ENCODE measurements around the gene USE1. TPM values are rescaled to one million over a fixed set of nuclear protein-coding genes. Genes with fewer than 3 reads are reported as not detected.

USE1 gene
- total and polyA plus RNA-seq, 4 donors: 9.6 to 27.8 (median 18.1) TPM

DNA sequence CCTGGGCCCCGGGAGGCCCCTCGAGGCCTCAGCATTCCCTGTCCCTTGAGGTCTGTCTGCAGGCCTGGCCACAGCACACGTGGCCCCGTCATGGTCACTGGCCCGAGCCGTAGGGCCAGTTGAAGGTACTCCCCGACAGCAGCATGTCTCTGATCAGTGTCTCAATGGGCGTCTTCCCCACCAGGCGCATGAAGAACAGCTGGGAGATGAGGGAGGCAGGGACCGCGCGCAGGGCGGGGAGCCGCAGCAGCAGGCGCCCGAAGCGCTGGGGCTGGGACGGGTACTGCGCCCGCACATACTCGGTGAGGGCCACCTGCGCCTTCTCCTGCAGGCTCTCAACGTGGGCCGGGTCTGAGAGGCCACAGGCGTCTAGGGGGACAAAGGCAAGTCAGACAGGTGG, 17.1 kb downstream of the USE1 start:
- Histone ChIP-seq H3K27me3 (ENCODE audit: control insufficient read depth in 4 of 4, insufficient read depth in 4 of 4, low read length in 3 of 4) (no peaks in the 10 kb centered on the region), H3K9me3 (ENCODE audit: control insufficient read depth in 4 of 4, low read length in 3 of 4) (no peaks in the 10 kb centered on the region), H3K4me3 (ENCODE audit: low read depth in 1 of 3, low read length in 3 of 3) (no peak overlapping the region), H3K27ac (ENCODE audit: low read depth in 1 of 2, low read length in 2 of 2) (no peak overlapping the region), H3K36me3 (ENCODE audit: control insufficient read depth in 4 of 4, insufficient read depth in 3 of 4, low read depth in 1 of 4, low read length in 3 of 4) (peaks cover 5 to 27% (median 17%) of the 10 kb centered on the region in 4 donors), H3K4me1 (ENCODE audit: control insufficient read depth in 4 of 4, insufficient read depth in 4 of 4, low read length in 3 of 4) (peaks cover 12 to 37% (median 21%) of the 10 kb centered on the region in 4 donors), H3K9ac (ENCODE audit: low read depth in 1 of 2, low read length in 2 of 2) (no peak overlapping the region)
- DNase-seq (ENCODE audit: low spot score): no peak
- no peak for TF ChIP-seq ATF3 (IDR thresholded peaks at IDR 0.05)
- TF ChIP-seq SP1 (IDR thresholded peaks at IDR 0.05): no peak
- TF ChIP-seq REST (IDR thresholded peaks at IDR 0.05): no peak
- TF ChIP-seq EGR1 (IDR thresholded peaks at IDR 0.05; ENCODE audit: low read depth in 2 of 2): no peak
- TF ChIP-seq HNF4A (conservative IDR thresholded peaks at IDR 0.05): no peak
- TF ChIP-seq, protein P1, sequence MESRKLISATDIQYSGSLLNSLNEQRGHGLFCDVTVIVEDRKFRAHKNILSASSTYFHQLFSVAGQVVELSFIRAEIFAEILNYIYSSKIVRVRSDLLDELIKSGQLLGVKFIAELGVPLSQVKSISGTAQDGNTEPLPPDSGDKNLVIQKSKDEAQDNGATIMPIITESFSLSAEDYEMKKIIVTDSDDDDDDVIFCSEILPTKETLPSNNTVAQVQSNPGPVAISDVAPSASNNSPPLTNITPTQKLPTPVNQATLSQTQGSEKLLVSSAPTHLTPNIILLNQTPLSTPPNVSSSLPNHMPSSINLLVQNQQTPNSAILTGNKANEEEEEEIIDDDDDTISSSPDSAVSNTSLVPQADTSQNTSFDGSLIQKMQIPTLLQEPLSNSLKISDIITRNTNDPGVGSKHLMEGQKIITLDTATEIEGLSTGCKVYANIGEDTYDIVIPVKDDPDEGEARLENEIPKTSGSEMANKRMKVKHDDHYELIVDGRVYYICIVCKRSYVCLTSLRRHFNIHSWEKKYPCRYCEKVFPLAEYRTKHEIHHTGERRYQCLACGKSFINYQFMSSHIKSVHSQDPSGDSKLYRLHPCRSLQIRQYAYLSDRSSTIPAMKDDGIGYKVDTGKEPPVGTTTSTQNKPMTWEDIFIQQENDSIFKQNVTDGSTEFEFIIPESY (IDR thresholded peaks at IDR 0.05): no peak
- no peak for TF ChIP-seq FOXA2 (IDR thresholded peaks at IDR 0.05)
- TF ChIP-seq, protein P2, sequence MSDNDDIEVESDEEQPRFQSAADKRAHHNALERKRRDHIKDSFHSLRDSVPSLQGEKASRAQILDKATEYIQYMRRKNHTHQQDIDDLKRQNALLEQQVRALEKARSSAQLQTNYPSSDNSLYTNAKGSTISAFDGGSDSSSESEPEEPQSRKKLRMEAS (IDR thresholded peaks at IDR 0.05): no peak
- no peak for TF ChIP-seq RXRA (IDR thresholded peaks at IDR 0.05)
- TF ChIP-seq FOXA1 (IDR thresholded peaks at IDR 0.05): no peak
- no peak for TF ChIP-seq HNF4G (IDR thresholded peaks at IDR 0.05)
- TF ChIP-seq RAD21 (IDR thresholded peaks at IDR 0.05): no peak
- TF ChIP-seq JUND (IDR thresholded peaks at IDR 0.05): no peak
- no peak for TF ChIP-seq NR2F2 (IDR thresholded peaks at IDR 0.05)
- no peak for TF ChIP-seq GABPA (IDR thresholded peaks at IDR 0.05 in 1 of 2, conservative IDR thresholded peaks at IDR 0.05 in 1 of 2)
- TF ChIP-seq TAF1 (conservative IDR thresholded peaks at IDR 0.05): no peak
- 95% methylated on average over 25 of the region's 25 CpGs for WGBS

DNA sequence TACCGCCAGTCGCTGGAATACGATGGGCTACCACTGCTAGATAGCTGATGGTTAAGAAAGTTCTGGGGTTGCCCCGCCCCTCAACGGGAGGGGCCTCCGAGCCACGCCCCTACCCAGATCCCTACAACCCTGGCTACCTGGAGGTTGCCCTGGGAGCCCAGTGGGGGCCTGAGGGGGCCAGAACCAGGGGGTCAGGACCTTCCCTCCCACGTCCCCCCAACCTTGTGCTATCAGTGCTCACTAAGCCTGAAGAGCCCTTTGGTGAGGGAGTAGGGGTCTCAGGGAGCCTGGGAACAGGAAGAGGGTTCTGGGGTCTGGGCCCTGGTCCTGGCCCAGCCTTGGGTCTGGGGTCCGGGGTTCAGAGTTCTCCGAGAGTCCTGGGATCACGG, 19.7 kb downstream of the USE1 start:
- Histone ChIP-seq H3K4me3 (ENCODE audit: low read depth in 1 of 3, low read length in 3 of 3) (peak overlapping the region in 2 of 3 donors; percentile 23 to 51), H3K4me1 (ENCODE audit: control insufficient read depth in 4 of 4, insufficient read depth in 4 of 4, low read length in 3 of 4) (peaks cover 15 to 48% (median 35%) of the 10 kb centered on the region in 4 donors), H3K9me3 (ENCODE audit: control insufficient read depth in 4 of 4, low read length in 3 of 4) (no peaks in the 10 kb centered on the region), H3K36me3 (ENCODE audit: control insufficient read depth in 4 of 4, insufficient read depth in 3 of 4, low read depth in 1 of 4, low read length in 3 of 4) (peaks cover 7 to 27% (median 16%) of the 10 kb centered on the region in 4 donors), H3K27ac (ENCODE audit: low read depth in 1 of 2, low read length in 2 of 2) (peak overlapping the region; percentile 40 to 46), H3K9ac (ENCODE audit: low read depth in 1 of 2, low read length in 2 of 2) (no peak overlapping the region), H3K27me3 (ENCODE audit: control insufficient read depth in 4 of 4, insufficient read depth in 4 of 4, low read length in 3 of 4) (no peaks in the 10 kb centered on the region)
- DNase-seq (ENCODE audit: low spot score): peak; percentile 79
- 29% methylated on average over 11 of the region's 11 CpGs for WGBS
- TF ChIP-seq HNF4G (IDR thresholded peaks at IDR 0.05) (no peak), ATF3 (IDR thresholded peaks at IDR 0.05) (no peak), FOXA2 (IDR thresholded peaks at IDR 0.05) (no peak), EGR1 (IDR thresholded peaks at IDR 0.05; ENCODE audit: low read depth in 2 of 2) (no peak), NR2F2 (IDR thresholded peaks at IDR 0.05) (no peak), TAF1 (conservative IDR thresholded peaks at IDR 0.05) (no peak), FOXA1 (IDR thresholded peaks at IDR 0.05) (no peak)
- TF ChIP-seq, protein P1 (IDR thresholded peaks at IDR 0.05): no peak
- TF ChIP-seq, protein P2 (IDR thresholded peaks at IDR 0.05): no peak
